ENCODE data around the gene ARNT2.

DNA sequence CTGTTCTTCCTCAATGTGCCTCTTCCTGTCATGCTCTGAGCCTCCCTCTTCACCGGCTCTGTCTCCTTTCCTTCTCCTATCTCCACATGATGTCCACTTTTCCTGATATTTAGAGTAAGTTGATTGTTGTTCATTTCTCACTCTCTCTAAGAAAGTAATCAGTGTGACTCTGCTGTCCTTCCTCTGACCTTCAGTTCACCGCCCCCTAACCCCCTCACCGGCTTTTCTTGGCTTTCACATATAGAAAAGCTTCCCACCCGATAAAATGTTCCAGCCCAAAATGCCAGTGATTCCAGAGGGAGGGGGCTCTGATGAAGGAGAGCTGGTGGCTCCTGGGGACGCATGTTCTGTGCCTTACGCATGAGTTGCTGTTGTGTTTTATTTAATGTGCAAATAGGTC lies 170.4 kb downstream of the ARNT2 start:
- TF ChIP-seq SP1 (IDR thresholded peaks at IDR 0.05; ENCODE audit: low read depth, low read length) = no peak
- no peak for TF ChIP-seq MXI1 (IDR thresholded peaks at IDR 0.05; ENCODE audit: low read depth, low read length)
- TF ChIP-seq CHD1 (IDR thresholded peaks at IDR 0.05; ENCODE audit: low read depth, low read length) = no peak
- TF ChIP-seq, protein P1, sequence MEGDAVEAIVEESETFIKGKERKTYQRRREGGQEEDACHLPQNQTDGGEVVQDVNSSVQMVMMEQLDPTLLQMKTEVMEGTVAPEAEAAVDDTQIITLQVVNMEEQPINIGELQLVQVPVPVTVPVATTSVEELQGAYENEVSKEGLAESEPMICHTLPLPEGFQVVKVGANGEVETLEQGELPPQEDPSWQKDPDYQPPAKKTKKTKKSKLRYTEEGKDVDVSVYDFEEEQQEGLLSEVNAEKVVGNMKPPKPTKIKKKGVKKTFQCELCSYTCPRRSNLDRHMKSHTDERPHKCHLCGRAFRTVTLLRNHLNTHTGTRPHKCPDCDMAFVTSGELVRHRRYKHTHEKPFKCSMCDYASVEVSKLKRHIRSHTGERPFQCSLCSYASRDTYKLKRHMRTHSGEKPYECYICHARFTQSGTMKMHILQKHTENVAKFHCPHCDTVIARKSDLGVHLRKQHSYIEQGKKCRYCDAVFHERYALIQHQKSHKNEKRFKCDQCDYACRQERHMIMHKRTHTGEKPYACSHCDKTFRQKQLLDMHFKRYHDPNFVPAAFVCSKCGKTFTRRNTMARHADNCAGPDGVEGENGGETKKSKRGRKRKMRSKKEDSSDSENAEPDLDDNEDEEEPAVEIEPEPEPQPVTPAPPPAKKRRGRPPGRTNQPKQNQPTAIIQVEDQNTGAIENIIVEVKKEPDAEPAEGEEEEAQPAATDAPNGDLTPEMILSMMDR (IDR thresholded peaks at IDR 0.05 in 2 of 3, conservative IDR thresholded peaks at IDR 0.05 in 1 of 3; ENCODE audit: control insufficient read depth in 2 of 3, extremely low read depth in 1 of 3, insufficient read depth in 1 of 3, low read depth in 3 of 3, low read length in 3 of 3) = no peak
- no peak for TF ChIP-seq SMAD1 (IDR thresholded peaks at IDR 0.05; ENCODE audit: low read depth, partially characterized antibody)
- no peak for TF ChIP-seq POLR2A (IDR thresholded peaks at IDR 0.05; ENCODE audit: low read depth, low read length)
- TF ChIP-seq STAT1 (conservative IDR thresholded peaks at IDR 0.05) = no peak
- TF ChIP-seq FOS (IDR thresholded peaks at IDR 0.05; ENCODE audit: borderline replicate concordance, extremely low read depth, insufficient read length) = no peak
- no peak for TF ChIP-seq CBX5 (IDR thresholded peaks at IDR 0.05; ENCODE audit: low read depth)
- TF ChIP-seq, protein P2, sequence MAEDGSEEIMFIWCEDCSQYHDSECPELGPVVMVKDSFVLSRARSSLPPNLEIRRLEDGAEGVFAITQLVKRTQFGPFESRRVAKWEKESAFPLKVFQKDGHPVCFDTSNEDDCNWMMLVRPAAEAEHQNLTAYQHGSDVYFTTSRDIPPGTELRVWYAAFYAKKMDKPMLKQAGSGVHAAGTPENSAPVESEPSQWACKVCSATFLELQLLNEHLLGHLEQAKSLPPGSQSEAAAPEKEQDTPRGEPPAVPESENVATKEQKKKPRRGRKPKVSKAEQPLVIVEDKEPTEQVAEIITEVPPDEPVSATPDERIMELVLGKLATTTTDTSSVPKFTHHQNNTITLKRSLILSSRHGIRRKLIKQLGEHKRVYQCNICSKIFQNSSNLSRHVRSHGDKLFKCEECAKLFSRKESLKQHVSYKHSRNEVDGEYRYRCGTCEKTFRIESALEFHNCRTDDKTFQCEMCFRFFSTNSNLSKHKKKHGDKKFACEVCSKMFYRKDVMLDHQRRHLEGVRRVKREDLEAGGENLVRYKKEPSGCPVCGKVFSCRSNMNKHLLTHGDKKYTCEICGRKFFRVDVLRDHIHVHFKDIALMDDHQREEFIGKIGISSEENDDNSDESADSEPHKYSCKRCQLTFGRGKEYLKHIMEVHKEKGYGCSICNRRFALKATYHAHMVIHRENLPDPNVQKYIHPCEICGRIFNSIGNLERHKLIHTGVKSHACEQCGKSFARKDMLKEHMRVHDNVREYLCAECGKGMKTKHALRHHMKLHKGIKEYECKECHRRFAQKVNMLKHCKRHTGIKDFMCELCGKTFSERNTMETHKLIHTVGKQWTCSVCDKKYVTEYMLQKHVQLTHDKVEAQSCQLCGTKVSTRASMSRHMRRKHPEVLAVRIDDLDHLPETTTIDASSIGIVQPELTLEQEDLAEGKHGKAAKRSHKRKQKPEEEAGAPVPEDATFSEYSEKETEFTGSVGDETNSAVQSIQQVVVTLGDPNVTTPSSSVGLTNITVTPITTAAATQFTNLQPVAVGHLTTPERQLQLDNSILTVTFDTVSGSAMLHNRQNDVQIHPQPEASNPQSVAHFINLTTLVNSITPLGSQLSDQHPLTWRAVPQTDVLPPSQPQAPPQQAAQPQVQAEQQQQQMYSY (CRISPR knock-in tag; IDR thresholded peaks at IDR 0.05) = no peak
- TF ChIP-seq MEF2A (IDR thresholded peaks at IDR 0.05; ENCODE audit: insufficient read depth, low read depth, low read length) = no peak
- TF ChIP-seq, protein P3, sequence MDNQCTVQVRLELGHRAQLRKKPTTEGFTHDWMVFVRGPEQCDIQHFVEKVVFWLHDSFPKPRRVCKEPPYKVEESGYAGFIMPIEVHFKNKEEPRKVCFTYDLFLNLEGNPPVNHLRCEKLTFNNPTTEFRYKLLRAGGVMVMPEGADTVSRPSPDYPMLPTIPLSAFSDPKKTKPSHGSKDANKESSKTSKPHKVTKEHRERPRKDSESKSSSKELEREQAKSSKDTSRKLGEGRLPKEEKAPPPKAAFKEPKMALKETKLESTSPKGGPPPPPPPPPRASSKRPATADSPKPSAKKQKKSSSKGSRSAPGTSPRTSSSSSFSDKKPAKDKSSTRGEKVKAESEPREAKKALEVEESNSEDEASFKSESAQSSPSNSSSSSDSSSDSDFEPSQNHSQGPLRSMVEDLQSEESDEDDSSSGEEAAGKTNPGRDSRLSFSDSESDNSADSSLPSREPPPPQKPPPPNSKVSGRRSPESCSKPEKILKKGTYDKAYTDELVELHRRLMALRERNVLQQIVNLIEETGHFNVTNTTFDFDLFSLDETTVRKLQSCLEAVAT (IDR thresholded peaks at IDR 0.05) = no peak

All from GM12878 (cell line).